Neural cell (in vitro differentiated cells): ENCODE data around the gene SLC37A3.

Source experiments
- EP300 ChIP-seq: fragments of 450-650 bp; conservative IDR thresholded peaks from 2 replicates; pipeline ENCODE4 v1.6.1; 2014; ENCODE audit warnings: antibody characterized with exemption, mild to moderate bottlenecking, moderate library complexity; ENCODE audit not compliant: poor library complexity, severe bottlenecking
- RAD21 ChIP-seq: fragments of 450-650 bp; conservative IDR thresholded peaks from 2 replicates; pipeline ENCODE4 v1.6.1; 2014; ENCODE audit warnings: antibody characterized with exemption, mild to moderate bottlenecking, moderate library complexity
- TF ChIP-seq, protein P1 (sequence below): fragments of 450-650 bp; IDR thresholded peaks from 2 replicates; pipeline ENCODE4 v1.5.1; 2014; ENCODE audit warnings: antibody characterized with exemption, mild to moderate bottlenecking, moderate library complexity; ENCODE audit not compliant: poor library complexity, severe bottlenecking

DNA sequence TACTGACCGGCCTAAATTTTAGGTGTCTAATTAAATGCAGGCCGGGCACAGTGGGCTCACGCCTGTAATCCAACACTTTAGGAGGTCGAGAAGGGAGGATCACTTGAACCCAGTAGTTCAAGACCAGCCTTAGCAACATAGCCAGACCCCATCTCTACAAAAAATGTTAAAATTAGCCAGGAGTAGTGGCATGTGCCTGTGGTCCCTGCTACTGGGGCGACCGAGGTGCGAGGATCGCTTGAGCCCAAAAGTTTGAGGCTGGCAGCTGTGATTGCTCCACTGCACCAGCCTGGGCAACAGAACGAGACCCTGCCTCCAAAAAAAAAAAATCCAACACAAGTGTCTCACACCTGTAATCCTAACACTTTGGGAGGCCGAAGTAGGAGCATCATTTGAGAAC, 491 bp upstream of the SLC37A3 start:
- TF ChIP-seq, protein P1, sequence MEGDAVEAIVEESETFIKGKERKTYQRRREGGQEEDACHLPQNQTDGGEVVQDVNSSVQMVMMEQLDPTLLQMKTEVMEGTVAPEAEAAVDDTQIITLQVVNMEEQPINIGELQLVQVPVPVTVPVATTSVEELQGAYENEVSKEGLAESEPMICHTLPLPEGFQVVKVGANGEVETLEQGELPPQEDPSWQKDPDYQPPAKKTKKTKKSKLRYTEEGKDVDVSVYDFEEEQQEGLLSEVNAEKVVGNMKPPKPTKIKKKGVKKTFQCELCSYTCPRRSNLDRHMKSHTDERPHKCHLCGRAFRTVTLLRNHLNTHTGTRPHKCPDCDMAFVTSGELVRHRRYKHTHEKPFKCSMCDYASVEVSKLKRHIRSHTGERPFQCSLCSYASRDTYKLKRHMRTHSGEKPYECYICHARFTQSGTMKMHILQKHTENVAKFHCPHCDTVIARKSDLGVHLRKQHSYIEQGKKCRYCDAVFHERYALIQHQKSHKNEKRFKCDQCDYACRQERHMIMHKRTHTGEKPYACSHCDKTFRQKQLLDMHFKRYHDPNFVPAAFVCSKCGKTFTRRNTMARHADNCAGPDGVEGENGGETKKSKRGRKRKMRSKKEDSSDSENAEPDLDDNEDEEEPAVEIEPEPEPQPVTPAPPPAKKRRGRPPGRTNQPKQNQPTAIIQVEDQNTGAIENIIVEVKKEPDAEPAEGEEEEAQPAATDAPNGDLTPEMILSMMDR = no peak
- TF ChIP-seq RAD21 = no peak
- TF ChIP-seq EP300 = no peak
